NCI-H2029 (cell line): ENCODE results near the gene FIG4.
"Not testable (repeated sequence)": the region's sequence is repeated elsewhere in the genome, so short reads cannot be mapped to it uniquely, and the experiment has no call there.

Experiments used
- DNase-seq: peaks from one replicate; lab custom pipeline; 2025; lab: John Stamatoyannopoulos, UW

FIG4 gene

DNA sequence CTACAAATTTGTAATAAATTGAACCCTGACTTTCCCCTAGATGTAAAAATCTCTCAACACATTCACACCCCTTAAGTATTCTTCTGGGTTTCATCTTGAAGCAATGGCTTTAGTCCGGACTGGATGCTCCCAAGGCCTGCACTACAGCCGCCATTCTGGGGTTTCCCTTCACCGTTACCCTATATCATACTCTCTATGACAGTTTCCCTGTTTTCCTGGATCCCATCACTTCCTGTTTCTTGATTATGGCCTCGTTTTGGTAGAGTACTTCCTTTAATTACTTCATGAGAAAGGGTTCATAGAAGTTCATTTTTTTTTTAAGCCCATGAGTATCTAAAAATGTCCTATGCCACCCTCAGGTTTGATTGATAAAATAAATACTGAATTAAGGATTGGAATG is 11.7 kb downstream of the FIG4 start:
- DNase-seq: no peak

DNA sequence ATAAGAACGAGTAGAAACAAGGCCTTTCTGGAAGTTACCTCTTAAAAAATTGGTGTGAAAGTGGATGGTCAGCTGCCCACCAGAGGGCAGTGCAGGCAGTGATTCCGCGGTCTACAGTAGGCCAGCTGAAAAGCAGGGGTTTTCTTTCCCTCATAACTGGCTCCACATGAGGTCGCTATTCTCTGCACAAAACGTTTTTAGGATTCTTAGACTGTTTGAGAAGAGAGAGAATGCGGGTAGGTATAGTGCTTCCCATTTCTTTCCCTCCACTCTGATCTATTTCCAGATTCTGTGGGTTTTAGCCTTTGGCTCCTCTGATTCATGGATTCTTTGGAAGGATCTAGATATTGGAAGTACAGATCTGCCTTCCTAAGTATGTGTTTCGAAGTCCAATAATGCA is 14.2 kb downstream of the FIG4 start:
- peak; percentile 88 for DNase-seq

DNA sequence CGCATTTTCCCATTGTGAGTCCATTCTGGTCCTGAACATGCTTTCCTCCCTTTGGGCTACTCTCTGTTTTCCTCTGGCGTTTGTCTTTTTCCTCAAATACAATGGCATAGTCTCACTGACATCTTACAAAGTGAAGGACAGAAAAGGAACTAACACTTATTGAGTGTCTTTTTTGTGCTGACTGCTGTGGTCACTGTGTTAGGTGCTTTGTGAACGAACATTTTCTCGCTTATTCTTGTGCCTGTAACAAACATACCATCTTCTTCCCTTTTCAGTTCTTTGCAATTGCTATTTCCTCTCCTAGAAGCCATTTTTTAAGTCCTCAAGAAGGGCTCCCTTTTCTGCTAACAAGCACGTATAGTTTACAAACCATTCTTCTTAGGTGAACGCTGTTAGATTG is 15.4 kb downstream of the FIG4 start:
- DNase-seq: no peak

DNA sequence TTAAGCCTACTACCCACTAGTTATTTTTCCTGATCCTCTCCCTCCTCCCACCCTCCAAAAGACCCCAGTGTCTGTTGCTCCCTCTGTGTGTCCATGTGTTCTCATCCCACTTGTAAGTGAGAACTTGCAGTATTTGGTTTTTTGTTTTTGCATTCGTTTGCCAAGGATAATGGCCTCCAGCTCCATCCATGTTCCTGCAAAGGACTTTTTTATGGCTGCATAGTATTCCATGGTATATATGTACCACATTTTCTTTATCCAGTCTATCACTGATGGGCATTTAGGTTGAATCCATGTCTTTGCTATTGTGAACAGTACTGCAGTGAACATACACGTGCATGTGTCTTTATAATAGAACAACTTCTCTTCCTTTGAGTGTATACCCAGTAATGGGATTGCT is 17.0 kb downstream of the FIG4 start:
- DNase-seq: not testable (repeated sequence)

DNA sequence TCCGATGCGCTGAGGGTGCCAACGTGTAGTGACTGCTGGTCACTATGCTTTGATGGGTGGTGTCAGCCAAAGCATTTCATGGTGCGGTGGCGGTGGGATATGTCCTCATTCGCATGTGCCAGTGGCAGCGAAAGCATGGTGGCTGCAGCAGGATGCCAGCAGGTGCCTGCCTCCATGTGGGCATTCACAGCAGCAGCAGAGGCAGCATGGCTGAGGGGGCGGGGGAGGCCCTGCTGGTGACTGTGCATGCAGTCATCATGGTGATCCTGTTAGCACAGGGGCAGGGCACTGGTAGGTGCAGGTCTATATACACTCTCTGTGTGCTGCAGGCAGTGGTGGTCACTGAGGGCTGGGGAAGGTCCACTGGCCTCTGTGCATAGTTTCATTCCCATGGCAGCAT is 22.0 kb downstream of the FIG4 start:
- DNase-seq: no peak

DNA sequence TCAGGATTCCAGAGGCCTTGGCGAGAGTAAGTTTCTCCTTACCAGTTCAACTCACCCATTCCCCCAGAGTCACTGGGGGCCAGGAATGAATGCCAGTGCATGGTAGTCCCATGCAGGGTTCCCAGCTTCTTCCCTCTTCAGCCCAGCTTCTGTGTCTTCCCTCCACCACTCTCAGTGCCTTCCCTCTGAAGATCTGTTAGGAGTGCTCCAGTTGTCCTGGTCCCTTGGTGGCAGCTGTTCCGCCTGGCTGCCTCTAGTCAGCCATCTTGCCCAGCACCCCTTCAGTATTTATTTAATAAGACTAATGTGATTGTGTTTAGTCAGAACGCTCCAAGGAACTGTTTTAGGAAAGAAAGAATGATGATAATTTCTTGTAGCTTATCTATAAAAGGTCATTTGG is 23.1 kb downstream of the FIG4 start:
- no peak for DNase-seq

DNA sequence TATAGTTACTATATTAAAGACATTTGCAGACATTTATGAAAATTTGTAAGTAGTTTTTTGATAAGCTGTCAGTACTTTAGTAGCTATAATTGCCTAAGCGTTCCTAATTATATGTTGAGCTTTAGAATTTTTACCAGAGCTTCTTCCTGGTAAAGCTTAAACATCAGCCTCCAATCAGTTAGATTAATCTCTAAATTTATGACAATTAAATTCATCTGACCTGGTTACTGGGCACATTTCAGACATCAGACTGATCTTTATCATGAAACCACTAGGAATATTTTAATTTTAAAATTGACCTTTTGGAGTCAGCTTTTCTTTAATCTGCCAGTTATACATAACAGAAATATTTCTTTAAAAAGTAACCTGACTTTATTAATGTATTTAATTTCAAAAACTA is 23.5 kb downstream of the FIG4 start:
- DNase-seq: no peak

DNA sequence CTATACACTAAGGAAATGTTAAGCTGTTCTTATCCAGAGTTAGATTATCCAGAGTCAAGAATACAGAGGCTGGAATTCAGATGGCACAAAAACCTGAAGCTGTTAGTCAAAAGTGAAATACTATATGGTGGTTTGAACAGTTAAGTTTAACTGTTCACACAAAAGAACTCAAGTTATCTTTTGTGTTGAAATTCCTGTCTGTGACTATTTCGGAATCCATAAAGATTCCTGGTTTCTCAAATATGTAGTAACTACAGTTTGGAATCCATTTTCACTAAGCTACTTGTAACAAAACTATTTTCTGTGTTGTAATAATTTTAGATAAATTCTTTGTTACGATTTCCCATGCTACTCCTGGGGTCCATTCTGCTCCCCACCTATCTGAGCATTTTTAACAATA is 24.5 kb downstream of the FIG4 start:
- DNase-seq: no peak

DNA sequence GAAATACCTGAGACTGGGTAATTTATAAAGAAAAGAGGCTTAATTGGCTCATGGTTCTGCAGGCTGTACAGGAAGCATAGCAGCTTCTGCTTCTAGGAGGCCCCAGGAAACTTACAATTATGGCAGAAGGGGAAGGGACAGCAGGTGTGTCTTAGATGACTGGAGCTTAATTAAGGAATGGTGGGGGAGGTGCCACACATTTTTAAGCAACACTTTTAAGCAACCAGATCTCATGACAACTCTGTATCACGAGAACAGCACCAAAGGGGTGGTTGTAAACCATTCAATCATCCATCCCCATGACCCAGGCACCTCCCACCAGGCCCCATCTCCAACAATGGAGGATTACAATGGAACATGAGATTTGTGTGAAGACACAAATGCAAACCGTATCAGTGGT is 26.9 kb downstream of the FIG4 start:
- no peak for DNase-seq

DNA sequence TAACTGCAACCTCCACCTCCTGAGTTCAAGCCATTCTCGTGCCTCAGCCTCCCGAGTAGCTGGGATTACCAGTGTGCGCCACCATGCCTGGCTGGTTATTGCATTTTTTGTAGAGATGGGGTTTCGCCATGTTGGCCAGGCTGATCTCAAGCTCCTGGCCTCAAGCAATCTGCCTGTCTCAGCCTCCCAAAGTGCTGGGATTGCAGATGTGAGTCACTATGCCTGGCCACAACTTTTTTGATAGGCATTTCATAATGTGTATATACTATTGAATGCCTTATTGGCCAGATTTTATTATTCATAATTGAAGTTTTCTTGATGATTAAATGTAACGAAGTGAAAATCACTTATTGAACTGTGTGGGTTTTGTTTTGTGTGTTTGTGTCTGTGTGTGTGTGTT is 27.9 kb downstream of the FIG4 start:
- DNase-seq: no peak

DNA sequence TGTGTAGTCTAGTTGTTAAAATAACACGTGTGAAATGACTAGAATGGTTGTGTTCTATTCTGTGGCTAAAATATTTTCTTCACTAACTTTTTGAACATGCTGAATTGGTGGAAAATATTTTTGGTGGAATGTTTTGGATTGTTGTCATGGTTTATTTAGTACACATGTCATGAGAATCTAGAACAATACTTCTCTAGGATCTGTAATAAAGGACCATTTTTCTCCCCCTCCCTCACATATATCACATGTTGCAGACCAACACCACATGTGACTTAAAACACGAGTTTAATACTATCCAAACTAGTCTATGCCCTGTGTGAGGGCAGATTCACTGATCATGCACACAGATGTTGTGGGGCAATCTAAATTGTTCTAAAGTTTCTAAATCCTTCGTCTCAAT is 29.2 kb downstream of the FIG4 start:
- no peak for DNase-seq

DNA sequence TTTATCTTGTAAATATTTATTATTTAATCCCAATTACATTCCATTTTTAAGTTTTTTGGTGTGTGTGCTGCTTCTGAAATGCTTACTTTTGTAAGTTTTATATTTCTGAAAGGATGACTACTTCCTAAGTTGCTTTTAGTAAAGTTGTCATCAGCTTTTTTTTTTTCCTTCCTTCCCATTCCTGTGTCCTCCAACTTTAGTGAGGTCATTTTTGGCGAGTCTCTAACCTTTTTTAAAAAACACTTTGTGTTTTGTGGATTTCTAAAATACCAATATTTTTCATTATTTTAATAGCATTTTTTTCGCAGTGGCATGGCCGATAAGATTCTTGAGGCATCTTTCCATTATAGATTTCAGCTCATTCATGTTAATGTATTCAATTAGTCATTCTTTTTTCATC is 30.9 kb downstream of the FIG4 start:
- no peak for DNase-seq

DNA sequence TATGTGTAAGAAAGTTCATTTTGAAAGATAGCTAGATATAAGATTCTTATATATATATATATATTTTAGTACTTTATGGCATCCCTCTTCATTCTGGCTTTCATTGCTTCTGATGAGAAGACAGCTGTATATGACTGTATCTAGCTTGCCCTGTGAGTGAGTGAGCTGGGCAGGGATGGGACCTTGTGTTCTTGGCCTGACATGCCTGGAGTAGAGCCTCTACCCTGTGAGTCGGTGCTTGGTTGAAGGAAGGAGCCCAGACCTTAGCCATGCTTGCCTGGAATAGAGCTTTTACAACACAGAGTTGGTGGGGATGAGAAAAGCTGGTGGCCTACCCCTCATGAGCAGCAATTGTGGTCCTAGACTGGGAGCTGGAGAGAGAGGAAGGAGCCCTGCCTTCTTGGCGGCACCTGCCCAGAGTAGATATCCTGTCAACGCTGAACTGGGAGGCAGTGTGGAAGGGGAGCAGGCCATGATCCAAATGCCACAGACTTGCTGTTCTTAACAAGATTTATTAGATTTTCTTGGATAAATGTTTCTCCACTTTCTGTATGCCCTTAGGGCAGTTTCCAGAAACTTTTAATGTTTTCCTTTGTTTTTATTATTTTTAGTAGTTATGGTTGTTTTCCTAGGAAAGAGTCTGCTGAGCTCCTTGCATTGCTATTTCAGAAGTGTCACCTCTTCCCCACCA is 31.6 kb downstream of the FIG4 start:
- no peak for DNase-seq

DNA sequence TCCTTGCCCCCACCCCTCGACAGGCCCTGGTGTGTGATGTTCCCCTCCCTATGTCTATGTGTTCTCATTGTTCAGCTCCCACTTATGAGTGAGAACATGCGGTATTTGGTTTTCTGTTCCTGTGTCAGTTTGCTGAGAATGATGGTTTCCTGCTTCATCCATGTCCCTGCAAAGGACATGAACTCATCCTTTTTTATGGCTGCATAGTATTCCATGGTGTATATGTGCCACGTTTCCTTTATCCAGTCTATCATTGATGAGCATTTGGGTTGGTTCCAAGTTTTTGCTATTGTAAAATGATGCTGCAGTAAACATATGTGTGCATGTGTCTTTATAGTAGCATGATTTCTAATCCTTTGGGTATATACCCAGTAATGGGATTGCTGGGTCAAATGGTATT is 34.2 kb downstream of the FIG4 start:
- DNase-seq: not testable (repeated sequence)

DNA sequence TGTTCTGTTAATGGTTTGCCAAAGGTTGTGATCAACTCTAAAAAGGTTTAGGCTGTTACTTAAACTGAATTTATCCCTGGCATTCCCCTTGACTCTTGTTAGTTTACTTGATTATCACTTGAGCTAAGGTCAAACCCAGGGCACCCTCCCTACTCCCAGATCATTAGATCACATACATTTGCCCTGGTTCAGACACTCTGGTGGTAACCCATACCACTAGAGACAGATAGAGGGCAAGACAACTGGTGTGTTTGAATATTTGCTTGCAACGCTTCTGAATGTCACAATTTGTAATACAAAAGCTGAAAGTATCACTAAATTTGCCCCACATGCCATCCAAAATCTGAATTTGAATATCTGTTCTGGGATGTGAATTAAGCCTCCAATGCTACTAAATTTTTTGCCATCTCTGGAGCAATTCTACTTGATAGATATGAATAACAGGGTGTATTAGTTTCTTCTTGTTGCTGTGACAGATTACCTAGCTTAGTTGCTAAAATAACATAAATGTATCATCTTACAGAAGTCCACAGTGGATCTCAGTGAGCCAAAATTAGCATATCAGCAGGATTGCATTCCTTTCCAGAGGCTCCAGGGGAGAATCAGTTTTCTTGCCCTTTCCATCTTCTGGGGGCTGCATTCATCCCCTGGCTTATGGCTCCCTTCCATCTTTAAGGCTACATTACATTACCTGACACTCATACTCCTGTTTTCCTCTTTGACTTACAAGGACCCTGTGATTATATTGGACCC is 45.4 kb downstream of the FIG4 start:
- DNase-seq: no peak

DNA sequence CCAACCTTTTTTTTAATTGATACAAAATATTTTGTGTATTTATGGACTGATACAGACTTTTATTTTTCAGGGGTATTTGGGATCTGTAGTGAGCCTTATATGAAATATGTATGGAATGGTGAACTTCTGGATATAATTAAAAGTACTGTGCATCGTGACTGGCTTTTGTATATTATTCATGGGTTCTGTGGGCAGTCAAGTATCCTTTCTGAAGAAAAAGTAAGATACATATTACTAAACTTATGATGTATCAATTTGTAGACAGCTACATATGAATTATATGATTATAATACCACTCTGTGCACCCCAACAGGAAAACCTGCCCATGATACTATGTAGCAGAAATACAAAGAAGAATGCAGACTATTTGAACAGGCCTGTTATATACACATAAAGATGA is 47.2 kb downstream of the FIG4 start:
- no peak for DNase-seq

DNA sequence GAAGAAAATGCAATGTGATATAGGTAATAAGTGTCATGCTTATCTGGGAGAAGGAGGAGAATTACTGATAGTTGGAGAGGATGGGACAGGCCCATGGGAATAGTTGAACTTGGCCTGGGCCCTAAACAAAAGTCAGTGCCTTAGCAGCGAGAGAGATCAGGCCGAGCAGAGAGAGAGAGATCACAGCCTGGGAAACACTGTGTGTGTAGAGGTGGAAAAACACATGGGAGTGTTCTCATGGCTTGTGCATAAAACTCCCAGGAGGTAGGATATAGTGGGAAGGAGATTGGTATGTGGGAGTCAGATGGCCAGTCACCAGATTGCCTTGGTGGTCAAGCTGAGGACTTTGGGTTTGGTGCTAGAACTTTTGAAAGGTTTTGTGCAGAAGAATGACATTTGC is 47.6 kb downstream of the FIG4 start:
- DNase-seq: no peak

DNA sequence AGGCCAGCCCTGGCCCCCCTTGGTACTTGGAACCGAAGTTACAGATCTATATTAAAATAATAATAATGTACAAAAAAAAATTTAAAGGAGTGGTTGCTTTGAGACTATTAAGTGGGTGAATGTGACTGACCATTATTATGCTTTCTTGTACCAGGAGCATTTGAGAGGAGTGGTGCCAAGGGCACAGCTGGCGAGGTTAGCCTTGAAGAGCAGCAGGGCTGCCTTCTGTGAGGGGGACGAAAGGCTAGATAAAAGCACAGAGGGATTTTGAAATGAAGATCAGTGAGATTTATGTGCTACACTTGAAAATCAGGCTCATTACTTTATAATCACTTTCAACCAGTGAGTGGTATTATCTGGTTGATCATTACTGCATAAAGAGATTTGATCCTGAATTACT is 48.6 kb downstream of the FIG4 start:
- DNase-seq: no peak

DNA sequence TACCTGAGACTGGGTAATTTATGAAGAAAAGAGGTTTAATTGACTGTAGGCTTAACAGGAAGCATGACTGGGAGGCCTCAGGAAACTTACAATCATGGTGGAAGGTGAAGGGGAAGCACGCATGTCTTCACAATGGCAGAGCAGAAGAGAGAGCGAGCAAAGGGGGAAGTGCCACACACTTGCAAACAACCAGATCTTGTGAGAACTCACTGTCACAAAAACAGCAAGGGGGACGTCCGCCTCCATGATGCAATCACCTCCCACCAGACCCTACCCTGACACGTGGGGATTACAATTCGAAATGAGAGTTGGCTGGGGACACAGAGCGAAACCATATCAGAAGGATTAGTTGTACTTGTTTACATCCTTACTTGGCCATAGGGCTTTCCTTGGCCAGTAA is 49.7 kb downstream of the FIG4 start:
- no peak for DNase-seq

DNA sequence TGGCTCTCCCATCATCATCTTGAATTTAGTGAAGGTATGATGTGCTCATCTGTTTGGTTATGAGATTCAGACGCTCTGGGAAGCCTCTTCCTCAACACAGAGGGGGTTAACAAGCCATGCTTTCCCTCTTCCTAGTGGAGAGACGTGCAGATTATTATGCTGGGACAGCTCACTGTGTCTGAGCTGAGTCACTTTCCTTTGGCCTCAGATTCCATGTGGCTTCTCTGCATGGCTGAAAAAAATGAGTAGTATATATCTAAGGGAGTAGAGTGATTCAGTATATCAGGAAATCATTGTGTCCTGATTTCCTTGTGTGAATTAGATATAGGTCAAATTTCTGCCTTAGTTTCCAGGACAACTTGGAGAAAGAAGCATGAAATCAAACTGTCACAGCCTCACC is 52.6 kb downstream of the FIG4 start:
- DNase-seq: no peak

DNA sequence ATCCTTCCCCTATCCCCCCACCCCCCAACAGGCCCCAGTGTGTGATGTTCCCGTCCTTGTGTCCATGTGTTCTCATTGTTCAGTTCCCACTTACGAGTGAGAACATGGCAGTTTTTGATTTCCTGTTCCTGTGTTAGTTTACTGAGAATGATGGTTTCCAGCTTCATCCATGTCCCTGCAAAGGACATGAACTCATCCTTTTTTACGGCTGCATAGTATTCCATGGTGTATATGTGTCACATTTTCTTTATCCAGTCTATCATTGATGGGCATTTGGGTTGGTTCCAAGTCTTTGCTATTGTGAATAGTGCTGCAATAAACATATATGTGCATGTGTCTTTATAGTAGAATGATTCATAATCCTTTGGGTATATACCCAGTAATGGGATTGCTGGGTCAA is 53.7 kb downstream of the FIG4 start:
- not testable (repeated sequence) for DNase-seq

DNA sequence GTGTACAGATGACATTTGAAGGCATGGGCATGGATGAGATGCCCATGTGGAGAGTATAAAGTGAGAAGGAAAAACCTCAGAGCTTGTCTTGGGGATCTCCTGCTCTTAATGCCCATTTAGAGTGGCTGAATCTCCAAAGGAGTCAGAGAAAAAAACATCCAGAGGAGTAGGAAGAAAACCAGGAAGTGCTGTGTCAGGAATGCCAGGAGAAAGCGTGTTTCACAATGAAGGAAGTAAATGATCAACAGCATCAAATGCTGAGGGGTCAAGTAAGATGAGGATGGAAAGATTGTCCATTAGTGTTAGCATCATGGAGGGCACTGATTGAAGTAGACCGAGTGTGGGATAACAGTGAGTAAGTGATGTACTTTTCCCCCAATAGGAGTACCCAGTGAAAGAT is 56.1 kb downstream of the FIG4 start:
- DNase-seq: no peak

DNA sequence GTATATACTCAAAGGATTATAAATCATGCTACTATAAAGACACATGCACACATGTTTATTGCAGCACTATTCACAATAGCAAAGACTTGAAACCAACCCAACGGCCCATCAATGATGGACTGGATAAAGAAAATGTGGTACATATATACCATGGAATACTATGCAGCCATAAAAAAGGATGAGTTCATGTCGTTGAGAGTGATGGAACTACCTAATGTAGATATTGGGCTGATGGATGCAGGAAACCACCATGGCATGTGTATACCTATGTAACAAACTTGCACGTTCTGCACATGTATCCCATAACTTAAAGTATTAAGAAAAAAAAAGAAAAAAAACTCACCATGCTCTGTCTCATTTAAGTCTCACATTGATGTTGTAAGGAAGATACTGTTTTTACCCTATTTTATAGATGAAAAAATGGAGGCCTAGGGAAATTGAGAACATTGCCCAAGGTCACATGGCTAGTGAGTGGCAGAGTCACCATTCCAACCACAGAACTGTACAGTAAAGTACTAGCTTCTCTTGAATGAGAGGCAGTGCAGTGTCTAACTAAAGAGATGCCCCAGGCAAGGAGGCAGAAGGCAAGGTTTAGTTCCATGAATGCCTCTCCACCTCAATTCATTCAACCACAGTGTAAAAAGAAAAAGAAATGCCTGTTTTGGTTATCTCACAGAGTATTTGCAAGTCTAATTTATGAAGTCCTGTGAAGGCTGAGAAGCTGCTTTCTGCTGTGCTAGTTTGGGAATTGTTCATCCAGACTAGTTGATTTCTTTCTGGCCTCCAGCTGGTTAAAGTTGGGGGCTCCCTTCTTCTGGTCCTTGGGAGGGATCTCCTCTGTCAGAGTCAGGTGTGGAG is 68.2 kb downstream of the FIG4 start:
- DNase-seq: no peak
